SK-N-SH (cell line): ENCODE data around the gene TGM6. TPM values are rescaled to one million over a fixed set of nuclear protein-coding genes. Genes with fewer than 3 reads are reported as not detected.

Experiments
- CTCF ChIA-PET: fragments of 300-600, 350-600 bp; formaldehyde crosslinking; extraction: SDS; loops from one replicate; lab custom pipeline; 2021; lab: Yijun Ruan, JAX
- POLR2A ChIA-PET: fragments of 350-600 bp; sonication (Branson Sonifier 250); formaldehyde crosslinking; extraction: SDS; loops from one replicate; lab custom pipeline; 2020; ENCODE audit warnings: antibody characterized with exemption, inconsistent platforms; lab: Yijun Ruan, JAX
- DNase-seq: peaks from one replicate; pipeline ENCODE4 v3.0.0; 2012
- H2AFZ ChIP-seq: fragments of 200-600 bp; sonication (generic); 2 replicates; pipeline ENCODE4 v1.8.1; 2016; ENCODE audit warnings: antibody characterized with exemption, mild to moderate bottlenecking, low read depth
- H3F3A ChIP-seq: fragments of 200-600 bp; sonication (generic); replicated peaks from 2 replicates; pipeline ENCODE3; 2016; ENCODE audit warnings: antibody characterized with exemption, mild to moderate bottlenecking; ENCODE audit not compliant: insufficient read depth
- H3K27ac ChIP-seq, 2 experiments: fragments of 200-500 bp in 1 of 2; fragments of 200-600 bp in 1 of 2; sonication (Bioruptor generic) in 1 of 2; sonication (generic), shearing (Covaris generic) in 1 of 2; 2 replicates each; pipeline versions ENCODE4 v1.5.1 to v1.6.1; 2014 to 2016; ENCODE audit warnings: low read depth in 2 of 2, inconsistent platforms in 1 of 2, low read length in 1 of 2, mild to moderate bottlenecking in 1 of 2, mixed read lengths in 1 of 2
- H3K27me3 ChIP-seq: fragments of 200-600 bp; sonication (generic), shearing (Covaris generic); 2 replicates; pipeline ENCODE4 v1.6.1; 2016; ENCODE audit warnings: mixed run types; ENCODE audit not compliant: insufficient read depth
- H3K36me3 ChIP-seq, 2 experiments: fragments of 200-500 bp in 1 of 2; fragments of 200-600 bp in 1 of 2; sonication (Bioruptor generic) in 1 of 2; sonication (generic) in 1 of 2; replicated peaks in 1 of 2; 2 replicates each; pipeline versions ENCODE3 to v1.5.1; 2014 to 2016; ENCODE audit warnings: low read length in 1 of 2, mild to moderate bottlenecking in 1 of 2; ENCODE audit not compliant: insufficient read depth in 2 of 2, control insufficient read depth in 1 of 2
- H3K4me1 ChIP-seq, 2 experiments: fragments of 200-500 bp in 1 of 2; fragments of 200-600 bp in 1 of 2; sonication (Bioruptor generic) in 1 of 2; sonication (generic), shearing (Covaris generic) in 1 of 2; 2 replicates each; pipeline versions ENCODE4 v1.5.1 to v1.6.1; 2014 to 2016; ENCODE audit warnings: low read depth in 1 of 2, low read length in 1 of 2, mixed run types in 1 of 2; ENCODE audit not compliant: insufficient read depth in 2 of 2, control insufficient read depth in 1 of 2
- H3K4me2 ChIP-seq: fragments of 200-600 bp; sonication (generic), shearing (Covaris generic); 2 replicates; pipeline ENCODE4 v1.6.1; 2017; ENCODE audit warnings: mixed run types
- H3K4me3 ChIP-seq, 2 experiments: fragments of 200-500 bp in 1 of 2; fragments of 200-600 bp in 1 of 2; sonication (Bioruptor generic) in 1 of 2; sonication (generic), shearing (Covaris generic) in 1 of 2; 2 replicates each; pipeline versions ENCODE4 v1.5.1 to v1.8.1; 2014 to 2016; ENCODE audit warnings: low read depth in 2 of 2, inconsistent platforms in 1 of 2, low read length in 1 of 2, mild to moderate bottlenecking in 1 of 2, mixed read lengths in 1 of 2, moderate library complexity in 1 of 2
- H3K79me2 ChIP-seq: fragments of 200-600 bp; sonication (generic); 2 replicates; pipeline ENCODE4 v1.8.1; 2017; ENCODE audit warnings: mild to moderate bottlenecking; ENCODE audit not compliant: insufficient read depth
- H3K9ac ChIP-seq: fragments of 200-600 bp; sonication (generic); 2 replicates; pipeline ENCODE4 v1.6.1; 2017; ENCODE audit warnings: mixed run types
- H3K9me2 ChIP-seq: fragments of 200-600 bp; sonication (generic); 2 replicates; pipeline ENCODE4 v1.6.1; 2017; ENCODE audit warnings: mixed run types
- H3K9me3 ChIP-seq: fragments of 200-600 bp; sonication (generic); 2 replicates; pipeline ENCODE4 v1.6.1; 2017; ENCODE audit warnings: mixed run types, mild to moderate bottlenecking, moderate library complexity
- H4K20me1 ChIP-seq: fragments of 200-600 bp; sonication (generic); 2 replicates; pipeline ENCODE4 v1.6.1; 2017; ENCODE audit warnings: mild to moderate bottlenecking, mixed run types; ENCODE audit not compliant: insufficient read depth
- ELF1 ChIP-seq: IDR thresholded peaks from 2 replicates; pipeline ENCODE4 v1.4.0; 2012
- FOSL2 ChIP-seq: IDR thresholded peaks from 2 replicates; pipeline ENCODE4 v1.4.0; 2012; ENCODE audit warnings: low read depth, mild to moderate bottlenecking, moderate library complexity, borderline replicate concordance
- GATA2 ChIP-seq: sonication (generic); formaldehyde crosslinking; IDR thresholded peaks from 2 replicates; pipeline ENCODE4 v1.5.0; 2020; ENCODE audit warnings: mild to moderate bottlenecking, missing genetic modification reagents
- MXI1 ChIP-seq: IDR thresholded peaks from 2 replicates; pipeline ENCODE4 v1.6.1; 2012; ENCODE audit warnings: mild to moderate bottlenecking, low read depth, low read length, improper control_type of control experiment
- NFIC ChIP-seq: IDR thresholded peaks from 2 replicates; pipeline ENCODE4 v1.4.0; 2012; ENCODE audit warnings: borderline replicate concordance
- RAD21 ChIP-seq: IDR thresholded peaks from 2 replicates; pipeline ENCODE4 v1.6.1; 2012; ENCODE audit warnings: mild to moderate bottlenecking, low read length
- RCOR1 ChIP-seq: fragments of 150-350 bp; IDR thresholded peaks from 2 replicates; pipeline ENCODE4 v1.6.1; 2017; ENCODE audit warnings: antibody characterized with exemption, low read length
- SIN3A ChIP-seq: IDR thresholded peaks from 2 replicates; pipeline ENCODE4 v1.6.1; 2012; ENCODE audit warnings: low read depth, mild to moderate bottlenecking, low read length, moderate library complexity, borderline replicate concordance
- SMC3 ChIP-seq: IDR thresholded peaks from 2 replicates; pipeline ENCODE4 v1.6.1; 2012; ENCODE audit warnings: low read depth, low read length, improper control_type of control experiment
- TAF1 ChIP-seq: IDR thresholded peaks from 2 replicates; pipeline ENCODE4 v1.6.1; 2012; ENCODE audit warnings: low read depth, mild to moderate bottlenecking, low read length, moderate library complexity, borderline replicate concordance
- TCF12 ChIP-seq: IDR thresholded peaks from 2 replicates; pipeline ENCODE4 v1.4.0; 2012
- TEAD4 ChIP-seq: IDR thresholded peaks from 2 replicates; pipeline ENCODE4 v1.4.0; 2012; ENCODE audit warnings: mild to moderate bottlenecking, borderline replicate concordance; ENCODE audit not compliant: insufficient read depth
- WGBS: methylation state at CpG from one replicate; pipeline ENCODE4 v1.1.6; 2017; ENCODE audit warnings: low lambda C conversion rate; 5-methylcytosine and 5-hydroxymethylcytosine counted together
- polyA plus RNA-seq, 3 experiments: library from polyadenylated mRNA; depleted of rRNA; stranded (reverse); fragments of >200 nt; gene quantifications; 2 replicates each; pipeline ENCODE4 v1.2.3, GENCODE V29; 2012
- TF ChIP-seq, protein P1 (sequence below): fragments of 150-350 bp; IDR thresholded peaks from 2 replicates; pipeline ENCODE4 v1.6.1; 2017; ENCODE audit warnings: antibody characterized with exemption, low read length, low read depth, borderline replicate concordance
- TF ChIP-seq, protein P2 (sequence below): IDR thresholded peaks from 2 replicates; pipeline ENCODE4; 2012
- TF ChIP-seq, protein P3 (sequence below): IDR thresholded peaks from 2 replicates; pipeline ENCODE4 v1.6.1; 2012; ENCODE audit warnings: mild to moderate bottlenecking, low read depth, low read length, moderate library complexity
- TF ChIP-seq, protein P4 (sequence below): IDR thresholded peaks from 2 replicates; pipeline ENCODE4 v1.4.0; 2012; ENCODE audit warnings: low read depth, borderline replicate concordance
- TF ChIP-seq, protein P5 (sequence below): IDR thresholded peaks from 2 replicates; pipeline ENCODE4 v1.4.0; 2012; ENCODE audit warnings: low read depth

The TGM6 gene
- polyA plus RNA-seq, 1 of the 3 experiments (the other 2 are of a cell fraction): not detected

DNA sequence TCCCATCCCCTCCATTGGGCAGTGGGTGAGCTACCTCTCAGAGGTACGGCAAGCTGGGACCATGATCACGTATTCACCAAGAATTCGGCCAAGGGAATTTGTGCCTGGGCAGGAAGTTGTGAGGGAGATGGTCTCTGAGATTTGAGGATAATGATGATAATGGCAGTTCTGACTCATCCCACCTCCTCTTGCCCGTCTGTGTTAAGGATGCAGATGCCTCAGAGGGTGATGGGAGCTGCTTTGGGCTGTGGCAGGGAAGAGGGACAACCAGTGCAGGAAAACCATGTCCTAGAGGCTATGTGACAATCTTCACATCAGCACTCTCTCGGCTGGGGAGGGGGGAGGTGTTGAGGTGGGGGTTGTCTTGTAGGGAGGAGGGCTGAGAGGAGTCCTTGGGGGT is 4.3 kb downstream of the TGM6 start (continued):
- TF ChIP-seq, protein P1, sequence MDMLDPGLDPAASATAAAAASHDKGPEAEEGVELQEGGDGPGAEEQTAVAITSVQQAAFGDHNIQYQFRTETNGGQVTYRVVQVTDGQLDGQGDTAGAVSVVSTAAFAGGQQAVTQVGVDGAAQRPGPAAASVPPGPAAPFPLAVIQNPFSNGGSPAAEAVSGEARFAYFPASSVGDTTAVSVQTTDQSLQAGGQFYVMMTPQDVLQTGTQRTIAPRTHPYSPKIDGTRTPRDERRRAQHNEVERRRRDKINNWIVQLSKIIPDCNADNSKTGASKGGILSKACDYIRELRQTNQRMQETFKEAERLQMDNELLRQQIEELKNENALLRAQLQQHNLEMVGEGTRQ: no peak
- TF ChIP-seq SIN3A (no peak), GATA2 (no peak)

DNA sequence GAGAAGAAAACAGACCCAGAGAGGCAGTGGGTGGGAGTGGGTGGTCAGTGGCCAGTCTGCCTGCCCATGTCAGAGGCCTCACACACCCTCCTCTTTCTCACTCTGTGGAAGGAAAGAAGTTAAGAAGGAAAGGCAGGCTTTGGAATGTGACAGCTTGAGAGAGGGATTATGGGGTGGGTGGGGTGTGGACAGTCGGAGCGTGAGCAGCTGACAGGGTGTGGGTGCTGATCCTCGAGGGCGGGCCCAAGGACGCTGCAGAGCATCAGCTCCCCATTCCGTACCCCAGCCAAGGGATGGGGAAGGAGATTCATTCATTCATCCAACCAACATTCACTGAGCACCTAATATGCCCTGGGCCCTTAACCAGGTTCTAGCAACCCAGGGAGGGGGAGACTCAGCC is 4.8 kb downstream of the TGM6 start:
- 65% methylated on average over 2 of the region's 6 CpGs for WGBS

More for the DNA sequence above, 4.8 kb downstream of the TGM6 start:
- TF ChIP-seq, protein P1: no peak
- TF ChIP-seq RAD21 (no peak), NFIC (no peak), TEAD4 (no peak), ELF1 (no peak), SIN3A (no peak), FOSL2 (no peak), RCOR1 (no peak), MXI1 (no peak), SMC3 (no peak), TAF1 (no peak), TCF12 (no peak)
- TF ChIP-seq, protein P2, sequence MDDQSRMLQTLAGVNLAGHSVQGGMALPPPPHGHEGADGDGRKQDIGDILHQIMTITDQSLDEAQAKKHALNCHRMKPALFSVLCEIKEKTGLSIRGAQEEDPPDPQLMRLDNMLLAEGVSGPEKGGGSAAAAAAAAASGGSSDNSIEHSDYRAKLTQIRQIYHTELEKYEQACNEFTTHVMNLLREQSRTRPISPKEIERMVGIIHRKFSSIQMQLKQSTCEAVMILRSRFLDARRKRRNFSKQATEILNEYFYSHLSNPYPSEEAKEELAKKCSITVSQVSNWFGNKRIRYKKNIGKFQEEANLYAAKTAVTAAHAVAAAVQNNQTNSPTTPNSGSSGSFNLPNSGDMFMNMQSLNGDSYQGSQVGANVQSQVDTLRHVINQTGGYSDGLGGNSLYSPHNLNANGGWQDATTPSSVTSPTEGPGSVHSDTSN: no peak
- TF ChIP-seq, protein P3, sequence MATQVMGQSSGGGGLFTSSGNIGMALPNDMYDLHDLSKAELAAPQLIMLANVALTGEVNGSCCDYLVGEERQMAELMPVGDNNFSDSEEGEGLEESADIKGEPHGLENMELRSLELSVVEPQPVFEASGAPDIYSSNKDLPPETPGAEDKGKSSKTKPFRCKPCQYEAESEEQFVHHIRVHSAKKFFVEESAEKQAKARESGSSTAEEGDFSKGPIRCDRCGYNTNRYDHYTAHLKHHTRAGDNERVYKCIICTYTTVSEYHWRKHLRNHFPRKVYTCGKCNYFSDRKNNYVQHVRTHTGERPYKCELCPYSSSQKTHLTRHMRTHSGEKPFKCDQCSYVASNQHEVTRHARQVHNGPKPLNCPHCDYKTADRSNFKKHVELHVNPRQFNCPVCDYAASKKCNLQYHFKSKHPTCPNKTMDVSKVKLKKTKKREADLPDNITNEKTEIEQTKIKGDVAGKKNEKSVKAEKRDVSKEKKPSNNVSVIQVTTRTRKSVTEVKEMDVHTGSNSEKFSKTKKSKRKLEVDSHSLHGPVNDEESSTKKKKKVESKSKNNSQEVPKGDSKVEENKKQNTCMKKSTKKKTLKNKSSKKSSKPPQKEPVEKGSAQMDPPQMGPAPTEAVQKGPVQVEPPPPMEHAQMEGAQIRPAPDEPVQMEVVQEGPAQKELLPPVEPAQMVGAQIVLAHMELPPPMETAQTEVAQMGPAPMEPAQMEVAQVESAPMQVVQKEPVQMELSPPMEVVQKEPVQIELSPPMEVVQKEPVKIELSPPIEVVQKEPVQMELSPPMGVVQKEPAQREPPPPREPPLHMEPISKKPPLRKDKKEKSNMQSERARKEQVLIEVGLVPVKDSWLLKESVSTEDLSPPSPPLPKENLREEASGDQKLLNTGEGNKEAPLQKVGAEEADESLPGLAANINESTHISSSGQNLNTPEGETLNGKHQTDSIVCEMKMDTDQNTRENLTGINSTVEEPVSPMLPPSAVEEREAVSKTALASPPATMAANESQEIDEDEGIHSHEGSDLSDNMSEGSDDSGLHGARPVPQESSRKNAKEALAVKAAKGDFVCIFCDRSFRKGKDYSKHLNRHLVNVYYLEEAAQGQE: no peak
- TF ChIP-seq, protein P4, sequence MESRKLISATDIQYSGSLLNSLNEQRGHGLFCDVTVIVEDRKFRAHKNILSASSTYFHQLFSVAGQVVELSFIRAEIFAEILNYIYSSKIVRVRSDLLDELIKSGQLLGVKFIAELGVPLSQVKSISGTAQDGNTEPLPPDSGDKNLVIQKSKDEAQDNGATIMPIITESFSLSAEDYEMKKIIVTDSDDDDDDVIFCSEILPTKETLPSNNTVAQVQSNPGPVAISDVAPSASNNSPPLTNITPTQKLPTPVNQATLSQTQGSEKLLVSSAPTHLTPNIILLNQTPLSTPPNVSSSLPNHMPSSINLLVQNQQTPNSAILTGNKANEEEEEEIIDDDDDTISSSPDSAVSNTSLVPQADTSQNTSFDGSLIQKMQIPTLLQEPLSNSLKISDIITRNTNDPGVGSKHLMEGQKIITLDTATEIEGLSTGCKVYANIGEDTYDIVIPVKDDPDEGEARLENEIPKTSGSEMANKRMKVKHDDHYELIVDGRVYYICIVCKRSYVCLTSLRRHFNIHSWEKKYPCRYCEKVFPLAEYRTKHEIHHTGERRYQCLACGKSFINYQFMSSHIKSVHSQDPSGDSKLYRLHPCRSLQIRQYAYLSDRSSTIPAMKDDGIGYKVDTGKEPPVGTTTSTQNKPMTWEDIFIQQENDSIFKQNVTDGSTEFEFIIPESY: no peak
- TF ChIP-seq, protein P5, sequence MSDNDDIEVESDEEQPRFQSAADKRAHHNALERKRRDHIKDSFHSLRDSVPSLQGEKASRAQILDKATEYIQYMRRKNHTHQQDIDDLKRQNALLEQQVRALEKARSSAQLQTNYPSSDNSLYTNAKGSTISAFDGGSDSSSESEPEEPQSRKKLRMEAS: no peak
- Histone ChIP-seq H3K4me1 (peaks cover 0 to 31% of the 10 kb centered on the region in 2 experiments; a peak in 2 of 4 replicates), H4K20me1 (no peaks in the 10 kb centered on the region), H3K9ac (peak overlapping the region; percentile 33; the same call in 1 of the 2 replicates), H3K9me2 (no peaks in the 10 kb centered on the region), H3K27ac (peak overlapping the region in 1 of 2 experiments; percentile 86; a peak in 2 of 4 replicates), H3K9me3 (no peaks in the 10 kb centered on the region), H3F3A (peaks cover 19% of the 10 kb centered on the region), H3K27me3 (no peaks in the 10 kb centered on the region), H3K4me3 (no peak overlapping the region), H2AFZ (peak overlapping the region; percentile 77), H3K36me3 (no peaks in the 10 kb centered on the region), H3K79me2 (no peaks in the 10 kb centered on the region), H3K4me2 (peak overlapping the region; percentile 49; the same call in 1 of the 2 replicates)
- DNase-seq: no peak
- ChIA-PET POLR2A (no interaction called here), CTCF (interaction anchor here (0.9 to 2.7 kb wide), 3 partner anchors 17 to 66 kb away, joined by 3 to 11 read pairs (median 5); no protein-coding TSS in a partner anchor)
